ENCODE results near the gene EIF4E.
"Not testable (repeated sequence)": the region's sequence is repeated elsewhere in the genome, so short reads cannot be mapped to it uniquely, and the experiment has no call there.

The EIF4E gene

GRCh38 chr4:98928505-98929340, at the start of gene EIF4E:
Gene EIF4E, minus strand, starts transcription at chr4:98929133. Its CDS starts 21 bp downstream, at chr4:98929112.
- DNase-seq, result peak; percentile 99

- no peak for DNase-seq
Measured at GRCh38 chr4:98977557-98977956, 48.6 kb upstream of the EIF4E start.

- DNase-seq, result no peak
Measured at GRCh38 chr4:98976716-98977115, 47.8 kb upstream of the EIF4E start.

DNA sequence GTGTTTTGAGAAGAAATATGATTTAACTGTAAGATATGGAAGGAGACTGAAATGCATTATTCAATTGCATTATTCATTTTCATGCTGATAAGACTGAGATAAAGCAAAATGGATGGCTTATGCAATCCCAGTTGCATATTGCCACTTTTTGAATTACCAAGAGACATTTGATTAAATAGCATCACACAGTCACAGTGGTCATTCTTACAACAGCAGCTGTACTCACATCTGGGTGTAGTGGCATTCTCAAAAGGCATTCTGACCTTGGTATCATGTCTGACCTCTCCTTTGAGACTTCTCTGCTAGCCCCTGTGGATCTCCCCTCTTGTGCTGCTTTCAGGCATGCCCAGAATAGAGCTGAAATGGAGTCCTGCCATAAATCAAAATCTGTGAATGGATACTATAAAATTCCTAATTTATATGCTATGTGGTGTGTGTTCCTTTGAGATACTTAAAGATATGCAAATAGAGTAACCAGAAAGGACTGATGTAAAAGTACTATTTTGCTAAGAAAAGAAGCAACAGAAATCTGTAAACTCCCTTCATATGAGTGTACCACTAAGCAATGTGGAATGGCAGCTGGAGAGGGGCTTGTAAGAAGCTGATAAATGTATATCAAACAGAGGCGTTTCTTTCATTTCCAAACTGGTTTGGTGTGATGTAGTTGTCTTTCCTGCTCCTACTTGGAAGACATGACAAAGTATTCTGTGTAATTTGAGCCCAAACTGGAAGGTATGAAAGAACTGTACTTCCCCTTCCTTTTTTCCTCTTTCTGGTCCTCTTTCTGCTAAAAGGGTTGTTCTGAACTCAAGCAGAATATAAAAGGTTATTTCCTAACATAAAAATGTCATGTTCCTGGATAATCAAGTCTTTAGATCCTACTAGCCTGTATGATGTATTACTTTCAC, 41.2 kb upstream of the EIF4E start:
- no peak for DNase-seq

GRCh38 chr4:98967786-98968329, 38.9 kb upstream of the EIF4E start:
- no peak for DNase-seq

- no peak for DNase-seq
Measured at GRCh38 chr4:98966926-98967325, 38.0 kb upstream of the EIF4E start.

DNA sequence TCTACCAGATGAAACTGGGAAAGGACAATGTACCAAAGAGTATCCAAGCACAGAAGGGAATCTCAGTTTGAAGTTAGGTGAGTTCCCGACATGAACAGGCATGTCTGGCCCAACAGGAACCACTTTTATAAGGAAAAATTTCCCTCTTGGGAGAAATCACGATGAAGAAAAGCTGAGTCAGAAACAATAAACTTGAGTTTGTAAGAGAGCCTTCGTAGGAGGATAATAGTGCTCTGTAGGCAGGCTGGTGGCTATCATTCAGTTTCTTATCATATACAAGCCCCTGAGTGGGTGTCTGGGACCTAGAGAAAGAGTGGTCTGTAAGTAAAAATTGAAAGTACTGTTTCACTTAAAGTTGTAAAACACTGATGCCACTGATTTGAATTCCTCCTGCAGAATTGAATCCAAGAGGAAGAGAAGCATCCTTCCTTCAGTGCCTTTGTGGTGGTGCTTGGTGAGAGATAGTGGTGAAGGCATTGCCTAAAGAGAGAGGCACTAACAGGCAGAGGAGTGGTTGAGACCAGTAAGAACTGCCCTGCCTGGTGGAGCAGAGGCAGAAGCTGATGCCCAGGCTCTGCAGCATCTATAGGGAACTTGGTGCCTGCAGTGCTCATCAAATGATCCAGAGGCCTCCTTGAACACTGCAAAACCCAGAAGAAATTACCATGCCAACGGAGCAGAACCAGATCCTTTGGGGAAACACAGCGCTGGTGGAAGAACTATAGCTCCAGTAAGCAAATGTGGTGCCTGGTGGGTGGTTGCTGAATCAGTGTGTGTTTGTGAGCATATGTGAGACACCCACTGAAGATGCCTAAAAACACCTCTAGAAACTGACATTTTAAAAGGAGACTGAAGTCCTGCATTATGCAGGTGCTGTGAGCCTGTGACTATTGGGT, 34.9 kb upstream of the EIF4E start:
- DNase-seq, result no peak

GRCh38 chr4:98961770-98962169, 32.8 kb upstream of the EIF4E start:
- no peak for DNase-seq

DNA sequence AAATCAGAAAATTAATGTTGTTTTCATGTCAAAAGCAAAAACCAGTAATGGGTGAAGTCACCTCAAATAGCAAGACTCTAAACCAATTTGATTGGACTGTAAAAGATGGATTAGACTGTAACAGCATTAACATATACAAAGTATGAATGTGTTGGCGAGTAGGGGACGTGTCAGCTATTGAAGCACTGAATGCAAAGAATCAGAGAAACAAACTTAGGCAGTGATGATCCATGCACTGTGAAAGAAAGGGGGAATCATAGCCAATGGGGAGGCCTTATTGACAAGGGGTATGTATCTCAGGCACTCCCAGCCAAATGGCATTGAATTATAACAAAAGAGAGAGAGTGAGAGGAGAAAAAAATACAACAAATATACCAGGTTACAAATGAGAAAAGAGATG, 30.5 kb upstream of the EIF4E start:
- DNase-seq, result no peak

- no peak for DNase-seq
Measured at GRCh38 chr4:98958065-98958464, 29.1 kb upstream of the EIF4E start.

GRCh38 chr4:98955229-98955628, 26.3 kb upstream of the EIF4E start:
- no peak for DNase-seq

DNA sequence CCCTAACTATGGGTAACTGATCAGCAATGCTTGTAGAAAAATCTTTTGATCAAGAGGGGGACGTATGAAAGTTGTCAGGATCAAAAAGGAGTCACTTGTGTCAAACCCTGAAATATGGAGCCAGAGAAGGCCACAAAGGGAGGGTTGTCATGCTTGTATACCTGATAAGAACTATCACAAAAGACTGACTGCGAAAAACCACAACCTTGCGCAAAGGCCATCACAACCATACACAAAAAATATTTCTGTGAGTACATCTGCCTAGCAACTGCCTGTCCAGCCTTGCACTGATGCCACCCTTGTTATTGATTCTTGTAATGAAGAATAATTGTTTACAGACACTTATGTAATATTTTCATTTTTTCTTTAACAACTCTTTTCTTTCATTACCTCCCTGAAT, 22.8 kb upstream of the EIF4E start:
- no peak for DNase-seq

DNA sequence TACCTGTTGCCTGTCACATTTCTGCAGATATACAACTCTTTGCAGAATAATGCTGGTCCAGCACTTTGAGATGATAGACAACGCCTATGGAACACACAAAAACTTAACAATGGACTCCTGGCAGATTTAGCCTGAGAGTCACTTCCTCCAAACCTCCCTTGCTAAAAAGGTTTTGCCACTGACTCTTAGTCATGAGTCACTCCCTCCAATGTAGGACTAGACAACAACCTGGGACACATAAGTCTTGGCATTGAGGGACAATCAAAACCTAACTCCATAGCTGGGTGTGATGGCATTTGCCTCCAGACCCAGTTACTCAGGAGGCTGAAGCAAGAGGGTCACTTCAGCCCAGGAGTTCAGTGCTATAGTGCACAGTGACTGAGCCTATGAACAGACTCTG, 22.0 kb upstream of the EIF4E start:
- no peak for DNase-seq

- no peak for DNase-seq
Measured at GRCh38 chr4:98946359-98946758, 17.4 kb upstream of the EIF4E start.

- DNase-seq, result no peak
Measured at GRCh38 chr4:98945297-98945850, 16.4 kb upstream of the EIF4E start.

- no peak for DNase-seq
Measured at GRCh38 chr4:98939892-98940298, 11.0 kb upstream of the EIF4E start.

- no peak for DNase-seq
Measured at GRCh38 chr4:98939438-98939837, 10.5 kb upstream of the EIF4E start.

DNA sequence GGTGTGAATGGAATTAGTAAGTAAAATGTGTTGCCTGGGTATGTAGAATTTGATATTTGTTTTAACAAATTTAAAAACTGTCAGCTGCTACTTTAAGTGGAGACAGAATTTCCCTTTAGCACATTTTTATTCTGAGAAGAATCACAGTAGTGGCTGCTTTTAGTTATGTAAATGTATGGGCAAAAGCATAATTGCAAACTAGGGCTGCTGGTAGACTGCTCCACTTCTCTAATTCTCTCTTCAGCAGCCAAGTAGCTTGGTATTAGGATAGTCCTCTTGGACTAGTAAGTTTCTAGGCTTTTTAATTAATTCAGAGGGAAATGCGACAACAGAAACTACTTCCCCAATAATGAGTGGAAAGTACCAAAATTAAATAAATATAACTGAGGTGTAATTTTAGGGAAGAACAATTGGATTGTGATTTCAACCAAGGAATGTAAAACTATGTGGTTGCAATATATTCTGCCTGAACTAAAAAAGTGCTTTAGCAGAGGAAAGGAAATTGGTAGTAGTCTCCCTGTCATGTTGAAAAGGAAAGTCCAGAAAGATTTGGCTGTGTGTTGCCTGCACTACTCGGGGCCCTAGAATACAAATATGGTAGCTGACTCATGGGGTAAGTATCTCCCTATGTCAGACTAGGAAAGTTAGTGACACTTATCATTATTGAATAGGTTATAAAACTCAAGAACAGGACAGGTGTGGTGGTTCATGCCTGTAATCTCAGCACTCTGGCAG, 9.2 kb upstream of the EIF4E start:
- no peak for DNase-seq

DNA sequence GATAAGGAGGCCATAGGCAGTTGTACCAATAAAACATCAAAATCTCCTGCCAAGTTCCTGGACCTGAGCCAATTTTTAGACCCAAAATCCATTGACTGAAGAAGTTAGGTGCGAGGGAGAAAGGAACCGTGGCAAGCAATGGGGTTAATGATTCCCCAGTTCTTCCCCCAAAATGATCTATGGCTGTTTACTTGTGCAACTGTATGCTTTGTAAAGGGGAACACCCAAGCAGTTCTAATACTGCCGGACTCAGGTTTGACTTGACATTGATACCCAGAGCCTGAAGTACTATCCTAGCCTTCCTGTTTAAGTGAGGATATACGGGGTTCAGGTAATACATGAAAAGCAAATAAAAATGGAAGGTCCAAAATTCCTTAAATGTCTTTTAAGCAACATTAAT, 6.7 kb upstream of the EIF4E start:
- no peak for DNase-seq

DNA sequence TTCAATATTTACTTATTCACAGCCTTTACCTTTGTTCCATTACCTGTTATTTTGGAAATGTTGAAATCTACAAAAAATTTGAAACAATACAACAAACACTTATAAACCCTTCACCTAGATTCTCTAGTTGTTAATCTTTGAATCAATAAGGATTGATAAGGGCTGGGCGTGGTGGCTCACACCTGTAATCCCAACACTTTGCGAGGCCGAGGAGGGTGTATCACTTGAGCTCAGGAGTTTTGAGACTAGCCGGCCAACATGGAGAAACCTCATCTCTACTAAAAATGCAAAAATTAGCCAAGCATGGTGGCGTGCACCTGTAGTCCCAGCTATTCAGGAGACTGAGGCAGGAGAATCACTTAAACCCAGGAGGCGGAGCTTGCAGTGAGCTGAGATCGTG, 5.9 kb upstream of the EIF4E start:
- not testable (repeated sequence) for DNase-seq

DNA sequence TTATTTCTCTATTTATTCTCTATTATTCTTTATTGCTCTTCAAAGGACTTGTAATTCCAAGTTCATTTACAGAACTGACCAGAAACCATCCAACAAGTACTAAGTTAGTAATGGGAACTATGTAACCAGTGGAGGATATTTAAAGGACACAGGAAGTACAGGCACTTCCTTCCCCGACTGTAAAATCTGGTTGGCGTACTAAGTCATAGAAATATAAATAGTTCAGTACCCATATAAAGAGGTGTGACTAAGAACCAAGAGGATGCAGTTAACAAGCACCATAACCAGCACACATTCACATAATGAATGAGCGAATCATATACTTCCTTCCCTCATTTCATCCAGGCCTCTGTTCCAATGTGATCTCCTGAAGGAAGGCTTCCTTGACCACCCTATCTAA, 3.6 kb upstream of the EIF4E start:
- no peak for DNase-seq

Measured in CD4-positive, alpha-beta T cell treated with Interferon gamma for 1 hour (primary cell).